SIG-M5 treated with dmso at 0.1 percent for 504 hours (cell line): ENCODE measurements around the gene CCNYL1.

ENCODE experiments used
- DNase-seq: peaks from one replicate; lab custom pipeline; 2025; ENCODE audit not compliant: unreplicated experiment; lab: John Stamatoyannopoulos, UW

The CCNYL1 gene

DNA sequence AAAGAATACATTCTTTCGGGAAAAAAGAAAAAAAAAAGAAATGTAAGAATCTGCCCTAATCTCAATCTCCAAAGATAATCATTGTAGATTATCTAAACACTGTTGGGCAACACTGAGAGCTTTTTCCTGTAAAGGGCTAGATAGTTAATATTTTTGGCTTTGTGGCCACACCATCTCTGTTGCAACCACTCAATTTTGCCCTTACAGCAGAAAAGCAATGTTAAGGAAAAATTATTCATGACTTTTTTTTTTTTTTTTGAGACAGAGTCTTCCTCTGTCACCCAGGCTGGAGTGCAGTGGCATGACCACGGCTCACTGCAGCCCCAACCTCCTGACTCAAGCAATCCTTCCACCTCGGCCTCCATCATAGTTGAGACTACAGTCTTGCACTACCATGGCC is 75.6 kb downstream of the CCNYL1 start:
- DNase-seq = peak; percentile 91

DNA sequence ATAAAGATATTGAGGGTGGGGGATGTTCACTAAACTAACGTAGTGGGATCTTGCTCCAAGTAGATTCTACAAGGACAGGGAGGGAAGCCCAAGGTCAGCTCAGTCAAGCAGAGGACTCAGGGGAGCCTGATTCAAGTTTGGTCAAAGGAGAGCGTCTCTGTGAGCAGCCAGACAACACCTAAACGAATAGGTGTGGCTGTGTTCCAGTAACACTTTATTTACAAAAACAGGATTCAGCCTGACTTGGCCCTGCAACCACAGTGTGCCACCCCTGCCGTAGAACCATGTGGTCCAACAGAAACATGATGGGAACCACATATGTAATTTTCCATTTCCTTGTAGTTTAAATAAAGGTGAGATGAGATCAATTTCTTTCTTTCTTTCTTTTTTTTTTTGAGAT is 76.4 kb downstream of the CCNYL1 start:
- DNase-seq = no peak

DNA sequence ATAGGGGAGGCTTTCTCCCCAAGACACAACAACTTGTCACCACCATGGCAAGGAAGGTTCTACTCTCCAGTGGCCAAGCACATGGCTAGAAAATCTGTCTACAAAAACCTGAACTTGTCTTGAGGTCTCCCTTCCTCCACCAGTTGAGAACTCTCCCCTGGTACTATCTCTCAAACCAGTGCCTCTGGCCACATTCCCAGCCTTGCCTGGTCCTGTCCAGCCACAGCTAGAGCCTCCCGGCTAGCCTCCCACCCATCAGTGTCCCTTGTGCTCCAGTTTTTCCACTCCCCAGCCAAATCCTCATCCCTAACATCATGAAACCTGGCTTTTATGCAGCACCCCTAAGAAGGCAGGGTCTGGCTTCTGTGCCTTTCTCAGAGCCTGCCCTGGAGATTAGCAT is 79.5 kb downstream of the CCNYL1 start:
- no peak for DNase-seq

DNA sequence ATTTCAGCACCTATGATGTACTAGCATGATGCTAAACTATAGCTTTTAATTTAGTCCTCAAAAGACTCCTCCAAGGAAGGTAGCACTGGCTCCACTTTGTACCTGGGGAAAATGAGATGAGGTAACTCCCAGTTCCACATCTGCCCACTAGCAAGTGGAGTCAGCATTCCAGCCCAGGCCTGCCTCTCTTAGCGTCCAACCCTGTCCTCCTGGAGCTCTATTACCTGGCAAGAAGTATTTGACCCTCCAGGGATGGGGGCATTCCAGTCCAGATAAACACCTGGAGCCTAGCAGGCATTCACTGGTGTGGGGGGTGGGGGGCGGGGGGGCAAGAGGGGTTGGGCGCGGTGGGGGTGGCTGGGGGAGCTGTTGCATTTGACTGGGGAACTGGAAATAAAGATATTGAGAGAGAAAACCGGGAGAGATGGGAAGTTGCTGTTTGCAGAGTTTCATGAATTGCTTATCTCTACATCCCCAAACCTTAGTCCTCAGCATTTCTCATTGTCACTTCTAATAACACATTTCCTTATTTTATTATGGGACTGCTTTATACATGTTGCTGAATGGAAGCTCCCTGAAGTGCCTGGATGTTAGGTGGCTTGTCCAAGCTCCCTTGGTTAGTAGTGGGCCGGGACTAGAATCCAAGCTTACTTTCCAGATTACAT is 80.3 kb downstream of the CCNYL1 start:
- no peak for DNase-seq

DNA sequence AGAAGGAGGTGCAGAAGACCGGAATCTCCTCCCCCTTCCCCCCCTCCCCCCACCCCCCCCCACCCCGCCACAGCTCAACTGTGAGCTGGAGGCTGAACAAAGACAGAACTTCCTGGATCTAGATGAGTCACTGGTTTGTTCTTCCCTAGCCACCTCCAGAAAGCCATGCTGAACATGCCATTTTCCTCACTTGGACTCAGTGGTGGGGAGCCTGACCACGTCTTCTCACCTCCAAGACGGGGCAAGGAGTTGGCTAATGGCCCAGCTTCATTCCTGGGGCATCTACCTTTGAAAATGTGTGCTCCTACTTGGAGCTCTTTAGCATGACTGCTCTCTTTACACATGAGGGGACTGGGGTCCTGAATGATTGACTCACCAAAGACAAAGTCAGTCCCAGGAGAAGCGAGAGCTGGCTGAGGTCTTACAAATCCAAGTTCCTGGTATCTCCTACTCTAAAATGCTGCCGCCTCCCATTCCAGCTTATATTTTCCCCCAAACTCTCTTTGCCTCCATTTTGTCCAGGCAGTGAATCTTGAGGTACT is 80.9 kb downstream of the CCNYL1 start:
- peak; percentile 91 for DNase-seq

DNA sequence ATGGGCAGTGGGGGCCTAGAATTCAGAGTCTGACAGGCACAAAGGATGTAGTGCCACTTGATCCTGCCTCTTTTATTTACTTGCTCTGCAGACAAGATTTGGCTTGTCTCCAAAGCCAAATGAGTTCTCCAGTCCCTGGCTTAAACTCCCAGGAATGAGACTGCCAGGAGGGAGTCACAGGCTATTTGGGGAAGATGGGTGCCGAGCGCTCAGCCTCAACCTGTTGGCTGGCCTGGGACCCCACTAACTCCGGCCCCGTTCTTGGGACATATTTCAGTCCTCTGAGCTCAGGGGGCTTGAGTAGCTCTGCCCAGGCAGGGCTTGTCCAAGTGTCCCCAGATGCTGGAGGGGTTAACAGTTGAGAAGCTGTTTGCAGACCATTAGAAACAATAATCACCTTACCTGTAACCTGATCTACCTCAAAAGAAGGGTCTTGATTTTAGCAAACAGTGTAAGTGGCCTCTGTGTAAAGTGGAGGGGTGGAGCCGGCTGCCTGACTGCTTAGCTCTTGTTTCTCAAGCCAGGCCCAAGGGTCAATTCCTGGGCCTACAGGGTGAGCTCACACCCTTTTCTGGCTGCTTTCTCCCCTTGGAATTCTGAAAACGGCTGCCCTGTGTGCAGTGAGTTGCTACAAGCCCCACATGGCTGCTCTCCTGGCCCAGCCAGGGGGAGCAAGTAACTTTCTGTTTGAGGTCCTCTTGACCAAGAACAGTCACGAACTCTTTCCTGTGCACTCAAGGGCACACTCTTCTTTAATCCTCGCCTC is 85.3 kb downstream of the CCNYL1 start:
- DNase-seq = no peak

DNA sequence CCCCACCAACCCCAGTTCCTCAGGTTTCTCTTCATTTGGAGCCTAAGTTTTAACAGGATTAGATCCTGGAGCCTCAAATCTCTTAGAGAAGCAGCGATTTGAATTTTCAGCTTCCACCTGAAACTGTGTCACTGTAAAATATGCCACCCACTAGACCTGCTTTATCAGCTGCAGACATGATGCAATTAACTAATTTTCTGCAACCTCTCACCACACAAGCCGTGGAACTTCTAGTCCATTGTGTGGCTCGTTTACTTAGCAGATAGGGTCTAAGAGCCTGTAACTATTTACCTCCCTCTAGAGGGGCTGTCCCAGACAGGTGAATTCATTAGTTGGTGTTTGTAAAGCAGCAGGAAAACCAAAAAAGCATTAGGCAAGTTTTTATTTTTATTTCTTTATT is 89.8 kb downstream of the CCNYL1 start:
- peak; percentile 18 for DNase-seq

DNA sequence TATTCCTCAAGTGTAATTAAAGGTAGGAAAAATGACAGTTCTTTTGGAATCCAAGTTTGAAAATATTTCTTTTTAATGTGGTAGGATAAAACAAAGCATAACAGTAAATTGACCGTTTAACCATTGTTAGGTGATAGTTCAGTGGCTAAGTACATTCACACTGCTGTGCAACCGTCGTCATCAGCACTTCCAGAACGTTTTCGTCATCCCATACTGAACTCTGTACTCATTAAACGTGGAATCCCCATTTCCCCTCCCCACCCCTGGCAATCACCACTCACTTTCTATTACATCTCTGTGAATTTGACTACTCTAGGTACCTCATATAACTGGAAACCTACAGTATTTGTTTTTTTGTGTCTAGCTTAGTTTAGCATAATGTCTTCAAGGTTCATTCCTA is 91.2 kb downstream of the CCNYL1 start:
- DNase-seq = no peak
